NCI-H2227 (cell line): ENCODE measurements around the gene RCOR1.
A peak's percentile ranks its signal among the peaks of the same experiment; 100 is the strongest.
"Not testable (repeated sequence)": the region's sequence is repeated elsewhere in the genome, so short reads cannot be mapped to it uniquely, and the experiment has no call there.

Experiments
- DNase-seq: peaks from one replicate; lab custom pipeline; 2025; ENCODE audit not compliant: unreplicated experiment; lab: John Stamatoyannopoulos, UW

Gene RCOR1

DNA sequence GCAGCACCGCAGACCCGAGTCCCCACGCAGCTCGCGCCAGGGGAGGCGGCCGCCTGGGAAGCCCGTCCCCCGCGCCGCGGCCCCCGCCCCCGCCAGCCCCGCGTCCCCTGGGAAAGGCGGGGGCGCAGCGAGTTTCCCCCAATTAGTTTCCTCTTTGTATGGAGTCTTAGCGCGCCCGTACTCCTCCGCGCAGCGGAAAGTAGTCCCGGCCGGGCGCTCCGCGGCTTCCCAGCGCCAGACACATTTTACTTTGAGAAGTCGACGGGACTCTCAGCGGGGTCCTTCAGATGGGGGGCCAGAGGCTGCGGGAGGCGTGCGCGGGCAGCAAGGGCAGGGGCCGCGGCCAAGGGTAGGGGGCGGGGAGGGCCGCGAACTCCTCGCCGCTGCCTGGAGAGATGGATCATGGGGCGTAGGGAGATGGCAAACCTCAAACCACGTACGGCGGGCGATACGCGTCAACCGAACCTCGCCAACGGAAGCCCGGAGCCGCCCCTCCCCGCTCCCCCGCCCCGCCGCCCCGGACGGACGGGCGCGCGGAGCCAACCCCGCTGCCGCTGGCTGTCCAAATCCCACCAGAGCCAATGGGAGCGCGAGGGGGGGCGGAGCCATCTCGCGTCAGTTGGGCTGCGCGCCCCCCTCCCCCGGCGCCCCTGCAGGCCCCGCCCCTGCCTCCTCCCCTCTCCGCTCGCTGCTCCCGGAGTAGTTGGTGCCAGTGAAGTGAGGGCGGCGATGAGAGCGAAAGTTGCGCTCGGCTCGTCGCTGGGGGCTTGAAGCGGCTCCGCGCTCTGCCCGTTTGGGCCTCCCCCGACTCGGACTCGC lies at the start of gene RCOR1:
RCOR1 (plus strand) TSS at position 706 of the 819 bp plus-strand sequence. CDS start 238 bp downstream, outside the sequence.
- peak; percentile 98 for DNase-seq

DNA sequence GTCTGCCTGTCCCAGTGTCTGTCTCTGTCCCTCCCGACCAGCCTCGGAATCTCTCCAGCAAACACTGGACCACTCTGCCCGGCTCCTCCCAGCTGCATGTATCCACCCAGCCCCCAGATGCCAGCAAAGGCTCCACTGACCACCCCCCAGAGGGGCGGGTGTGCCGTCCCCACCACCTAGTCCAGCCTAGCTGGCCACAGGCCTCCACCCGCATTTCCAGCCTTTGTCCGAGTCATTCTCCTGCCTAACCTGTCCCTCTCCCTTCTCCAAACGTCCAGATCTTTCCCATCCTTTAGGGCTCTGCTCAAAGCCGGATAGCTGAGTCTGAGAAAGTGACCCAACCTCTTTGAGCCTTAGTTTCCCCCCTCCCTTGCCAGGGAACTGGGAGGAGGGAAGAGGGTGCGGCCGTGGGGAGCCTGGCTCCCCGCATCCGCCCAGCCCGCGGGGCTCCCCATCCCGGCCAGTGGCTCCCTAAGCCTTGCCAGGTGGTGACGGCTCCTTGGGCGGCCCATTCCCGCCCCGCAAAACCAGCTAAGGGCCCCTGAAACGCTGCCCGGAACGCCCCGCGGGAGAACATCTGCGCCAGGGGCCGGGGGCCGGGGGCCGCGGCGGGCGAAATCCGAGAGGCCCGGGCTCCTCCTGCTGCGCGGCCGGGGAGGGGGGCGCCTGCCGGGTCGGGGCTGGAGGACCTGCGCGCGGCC lies 48.3 kb upstream of the RCOR1 start:
- no peak for DNase-seq

DNA sequence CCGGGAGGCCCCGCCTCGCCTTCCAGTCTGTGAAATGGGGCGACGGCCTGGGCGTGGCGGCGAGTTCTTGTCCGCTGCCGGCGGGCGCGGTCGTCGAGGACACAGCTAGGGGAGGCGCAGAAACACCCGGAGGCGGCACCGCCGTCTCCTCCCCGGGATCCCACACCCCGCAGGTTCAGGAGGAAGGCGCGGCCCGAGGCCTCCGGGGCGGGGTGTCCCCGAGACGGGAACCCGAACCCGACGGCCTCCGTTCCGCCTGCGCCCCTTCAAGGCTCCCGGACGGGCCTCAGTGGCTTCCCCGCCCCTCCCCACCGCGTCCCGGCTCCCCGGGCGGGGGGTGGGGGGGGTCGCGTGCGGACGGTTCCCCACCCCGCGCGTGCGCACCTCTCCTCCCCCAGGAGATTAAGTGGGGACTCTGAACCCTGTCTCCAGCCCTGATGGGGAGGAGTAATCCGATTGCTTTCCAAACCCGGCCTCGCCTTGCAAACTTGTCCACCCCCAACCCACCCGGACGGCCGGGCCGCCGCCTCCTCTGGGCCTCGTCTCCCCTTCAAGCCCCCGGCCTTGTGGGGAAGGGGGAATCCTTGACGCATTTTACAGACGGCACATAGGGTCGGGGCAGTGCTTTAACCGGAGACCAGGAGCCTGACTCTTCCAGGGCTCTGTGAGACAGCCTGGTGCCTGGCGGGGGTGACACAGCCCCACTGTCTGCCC lies 47.5 kb upstream of the RCOR1 start:
- no peak for DNase-seq

DNA sequence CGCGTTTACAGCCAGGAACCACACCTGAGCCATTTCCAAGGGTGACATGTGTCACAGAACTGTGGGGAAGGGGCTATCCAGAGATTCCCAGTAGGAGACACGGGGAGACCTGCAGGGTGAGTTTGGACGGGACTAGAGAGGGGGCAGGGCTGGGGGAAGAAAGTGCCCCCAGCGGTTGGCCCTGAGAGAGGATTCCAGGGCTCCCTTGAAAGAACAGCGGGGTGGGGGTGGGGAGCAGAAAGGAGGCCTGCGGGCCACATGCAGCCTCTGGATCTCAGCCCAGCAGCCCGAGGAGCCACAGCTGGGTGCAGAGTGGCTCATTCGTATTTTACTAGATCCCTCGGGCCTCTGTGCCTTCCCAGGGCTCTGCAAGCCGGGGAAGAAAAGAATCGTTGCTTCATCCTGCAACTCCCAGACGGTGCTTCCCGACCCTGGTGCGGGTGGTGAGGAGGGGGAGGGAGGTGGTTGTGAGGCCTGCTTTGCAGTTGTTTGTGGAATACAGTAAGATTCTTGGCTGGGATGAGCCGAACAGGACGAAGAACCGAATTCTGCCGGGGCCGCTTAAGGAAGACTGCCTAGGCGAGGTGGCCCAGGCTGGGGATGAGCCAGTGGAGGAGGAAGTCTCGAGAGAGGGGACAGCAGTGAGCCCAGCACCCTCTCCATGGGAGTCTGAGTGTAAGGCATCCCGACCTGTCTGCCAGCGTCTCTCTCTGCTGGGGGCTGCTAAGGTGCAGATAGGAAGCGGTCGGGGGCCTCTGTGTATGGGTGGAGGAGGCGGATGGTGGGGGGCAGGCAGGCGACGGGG lies 46.8 kb upstream of the RCOR1 start:
- no peak for DNase-seq

DNA sequence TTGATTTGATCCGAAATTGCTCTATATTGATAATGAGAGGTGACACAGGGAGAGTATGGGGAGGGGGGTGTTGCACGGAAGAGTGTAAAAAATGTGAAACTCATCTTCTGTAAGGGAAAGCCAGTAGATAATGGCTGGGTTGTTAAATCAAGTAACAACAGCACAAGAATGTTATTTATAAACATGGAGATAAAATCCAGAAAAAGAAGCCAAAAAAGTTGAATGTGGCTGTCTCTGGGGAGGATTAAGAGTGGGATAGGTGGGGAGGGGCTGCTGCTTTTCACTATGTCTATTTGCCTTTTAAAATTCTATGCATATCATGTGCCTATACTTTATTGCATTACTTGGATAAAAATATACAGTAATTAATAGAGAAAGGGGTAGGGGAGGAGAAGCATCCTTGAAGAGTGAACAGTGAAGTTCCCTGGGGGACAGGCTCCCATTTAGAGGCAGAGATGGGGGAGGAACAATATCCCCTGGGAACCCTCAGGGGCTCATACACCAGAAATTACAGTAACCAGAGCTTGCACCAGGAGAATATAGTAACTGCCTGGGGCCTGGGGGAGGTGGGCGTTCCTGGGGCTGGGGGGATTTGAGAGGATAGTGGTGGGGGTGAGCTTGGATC lies 43.7 kb upstream of the RCOR1 start:
- DNase-seq, result no peak

DNA sequence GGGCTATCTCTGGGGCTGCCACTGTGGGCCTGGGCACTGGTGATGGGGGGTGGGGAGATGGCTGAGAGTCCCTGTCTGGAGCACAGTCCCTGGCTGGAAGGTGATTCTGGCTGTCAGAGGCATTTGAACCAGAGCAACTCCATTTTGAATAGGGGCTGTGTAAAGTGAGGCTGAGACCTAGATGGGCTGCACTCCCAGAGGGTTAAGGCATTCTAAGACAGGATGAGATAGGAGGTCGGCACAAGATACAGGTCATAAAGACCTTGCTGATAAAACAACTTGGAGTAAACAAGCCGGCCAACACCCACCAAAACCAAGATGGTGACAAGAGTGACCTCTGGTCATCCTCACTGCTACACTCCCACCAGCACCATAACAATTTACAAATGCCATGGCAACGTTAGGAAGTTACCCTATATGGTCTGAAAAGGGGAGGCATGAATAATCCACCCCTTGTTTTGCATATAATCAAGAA lies 41.5 kb upstream of the RCOR1 start:
- DNase-seq, result not testable (repeated sequence)

DNA sequence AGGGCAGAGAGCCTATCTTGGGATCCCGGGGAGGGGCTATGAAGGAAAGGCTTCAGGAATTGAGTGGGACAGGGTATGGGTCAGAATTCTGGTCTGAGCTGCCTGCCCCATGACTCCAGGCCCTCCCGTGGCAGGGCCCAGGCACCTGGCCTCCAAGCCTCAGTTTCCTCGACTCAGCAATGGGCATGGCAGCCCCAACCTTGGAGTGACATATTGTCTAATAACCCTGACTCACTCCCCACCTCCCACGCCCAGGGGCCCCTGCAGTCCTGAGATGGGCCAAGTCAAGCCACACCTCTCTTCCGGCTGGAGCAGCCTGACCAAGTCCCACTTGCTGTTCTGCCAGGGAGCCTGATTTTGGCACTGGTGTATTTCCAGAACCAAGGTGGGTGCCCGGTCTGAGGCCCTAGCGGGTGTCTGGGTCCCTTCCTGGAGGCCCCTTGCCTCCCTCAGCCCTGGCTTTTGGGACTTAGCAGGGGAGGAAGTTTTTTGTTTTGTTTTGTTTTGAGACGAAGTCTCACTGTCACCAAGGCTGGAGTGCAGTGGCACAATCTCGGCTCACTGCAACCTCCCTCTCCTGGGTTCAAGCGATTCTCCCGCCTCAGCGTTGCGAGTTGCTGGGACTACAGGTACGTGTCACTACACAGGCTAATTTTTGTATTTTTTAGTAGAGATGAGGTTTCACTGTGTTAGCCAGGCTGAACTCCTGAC lies 40.3 kb upstream of the RCOR1 start:
- DNase-seq, result no peak

DNA sequence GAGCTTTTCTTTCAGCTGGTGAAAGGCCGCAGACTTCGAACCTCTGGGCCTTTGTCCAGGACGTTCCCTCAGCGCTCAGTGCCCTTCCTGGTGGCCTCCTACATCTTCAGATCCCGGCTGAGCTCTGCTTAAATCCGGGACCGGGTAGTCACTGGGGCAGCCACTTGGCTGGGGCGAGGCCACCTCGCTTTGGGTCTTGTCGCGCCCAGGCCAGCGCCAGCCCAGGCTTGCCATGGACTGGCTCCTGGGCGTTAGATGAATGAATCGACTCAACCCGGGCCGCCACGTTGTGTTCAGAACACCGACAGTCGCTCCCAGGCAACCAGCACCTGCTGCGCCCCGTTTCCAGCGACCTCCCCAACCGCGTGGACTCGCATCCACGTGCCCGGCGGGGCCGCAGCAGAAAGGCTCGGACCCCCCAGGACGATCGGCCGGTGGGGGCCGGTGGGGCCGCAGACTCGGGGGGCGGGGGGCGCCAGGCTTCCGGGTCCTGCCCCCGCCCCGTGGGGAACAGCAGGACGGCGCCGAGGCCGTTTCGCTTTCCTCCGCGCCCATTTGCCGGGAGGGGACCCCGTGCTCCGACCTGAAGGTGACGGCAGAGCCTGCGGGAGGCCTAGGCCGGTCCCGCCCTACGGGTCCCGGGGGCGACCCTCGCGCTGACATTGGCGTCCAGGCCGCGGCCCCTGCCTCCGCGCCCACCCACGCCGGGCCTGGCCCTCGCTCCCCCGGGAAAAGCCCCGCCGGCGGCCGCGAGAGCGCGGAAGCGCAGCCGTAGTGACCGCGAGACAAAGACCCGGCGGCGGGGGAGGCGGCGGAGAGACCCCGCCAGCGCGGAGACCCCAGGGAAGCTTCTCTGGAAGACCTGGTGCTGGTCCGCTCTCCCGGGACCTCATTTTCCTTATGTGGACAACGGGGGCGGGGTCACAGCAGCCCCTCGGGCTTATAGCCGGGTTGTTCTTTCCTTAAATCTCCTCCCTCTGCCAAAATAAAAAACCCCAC lies 37.3 kb upstream of the RCOR1 start:
- DNase-seq, result peak; percentile 54

DNA sequence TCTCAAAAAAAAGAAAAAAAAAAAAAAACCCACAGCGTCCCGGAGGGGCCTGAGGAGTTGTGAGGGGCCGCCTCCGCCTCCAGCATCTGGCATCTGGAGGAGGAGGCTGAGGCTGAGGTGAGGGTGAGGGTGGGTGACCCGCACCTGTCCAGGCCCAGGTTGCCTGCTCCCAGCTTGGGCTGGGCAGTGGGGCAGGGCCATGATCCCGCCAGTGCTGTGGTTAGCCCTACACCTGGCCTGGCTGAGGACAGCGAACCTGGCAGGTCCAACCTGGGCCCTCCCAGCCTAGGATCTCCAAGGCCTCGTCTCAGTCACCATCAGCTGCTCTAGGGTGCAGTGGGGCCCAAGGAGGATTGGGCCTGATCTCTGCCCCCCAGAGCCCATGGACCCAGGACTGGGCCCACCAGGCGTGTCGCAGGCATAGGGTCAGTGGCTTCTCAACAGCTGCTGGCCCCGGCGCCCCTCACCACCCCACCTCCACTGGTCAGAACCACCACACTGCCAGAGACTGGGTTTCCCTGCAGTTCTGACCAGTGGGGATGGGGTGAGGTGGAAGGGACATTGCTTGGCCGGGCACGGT lies 36.3 kb upstream of the RCOR1 start:
- DNase-seq, result no peak

DNA sequence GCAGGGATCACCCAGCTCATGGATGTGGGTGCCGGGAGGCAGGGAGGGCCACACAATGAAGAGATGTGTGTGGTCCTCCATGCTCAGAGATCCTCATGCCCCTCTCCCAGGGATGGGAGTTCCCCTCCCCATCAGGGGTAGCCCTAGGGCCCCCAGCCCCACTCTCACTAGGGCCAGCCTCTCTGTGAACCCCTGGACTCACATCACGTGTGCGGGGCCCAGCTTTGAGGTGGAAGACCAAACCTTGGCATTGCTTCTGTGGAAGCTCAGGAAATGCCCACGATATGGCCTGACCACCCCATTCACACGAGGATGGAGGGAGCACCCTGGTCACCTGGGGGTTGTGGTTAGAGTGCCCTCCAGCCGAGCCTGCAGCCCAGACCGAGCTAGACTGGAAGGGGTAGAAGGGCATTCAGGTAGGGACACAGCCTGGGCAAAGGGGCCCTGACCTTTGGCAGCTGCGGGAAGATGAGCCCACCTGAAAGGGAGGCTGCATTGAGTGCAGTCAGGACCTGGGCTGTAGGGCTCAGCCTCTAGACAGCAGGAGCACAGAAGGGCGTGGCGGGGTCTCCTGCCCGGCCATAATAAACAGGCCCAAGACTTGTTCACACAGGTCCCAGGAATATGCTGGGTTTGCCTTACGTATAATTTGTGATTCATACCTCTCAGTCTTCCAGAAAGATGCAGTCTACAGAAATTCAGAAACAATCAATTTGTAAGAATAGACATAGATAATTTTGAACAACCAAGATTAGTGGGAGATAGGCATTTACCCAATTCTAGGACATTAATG lies 34.8 kb upstream of the RCOR1 start:
- DNase-seq, result no peak

DNA sequence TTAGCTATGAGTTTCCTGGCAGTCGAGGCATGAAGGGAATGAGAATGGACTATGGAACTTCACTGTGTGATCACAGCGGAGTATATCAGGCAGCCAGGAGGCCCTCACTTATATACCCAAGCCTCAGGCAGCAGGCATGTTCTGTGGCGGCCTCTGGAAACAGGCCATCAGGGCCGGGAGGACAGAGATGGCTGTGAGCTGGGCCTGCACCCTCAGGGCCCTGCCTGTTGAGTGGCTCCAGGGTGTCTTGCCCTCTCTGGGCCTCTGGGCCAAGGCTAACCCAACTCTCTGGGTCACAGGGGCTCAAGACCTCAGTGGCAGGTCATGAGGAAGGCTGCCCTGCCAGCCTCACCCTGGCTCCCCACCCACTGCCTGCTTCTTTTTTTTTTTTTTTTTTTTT lies 33.9 kb upstream of the RCOR1 start:
- no peak for DNase-seq

DNA sequence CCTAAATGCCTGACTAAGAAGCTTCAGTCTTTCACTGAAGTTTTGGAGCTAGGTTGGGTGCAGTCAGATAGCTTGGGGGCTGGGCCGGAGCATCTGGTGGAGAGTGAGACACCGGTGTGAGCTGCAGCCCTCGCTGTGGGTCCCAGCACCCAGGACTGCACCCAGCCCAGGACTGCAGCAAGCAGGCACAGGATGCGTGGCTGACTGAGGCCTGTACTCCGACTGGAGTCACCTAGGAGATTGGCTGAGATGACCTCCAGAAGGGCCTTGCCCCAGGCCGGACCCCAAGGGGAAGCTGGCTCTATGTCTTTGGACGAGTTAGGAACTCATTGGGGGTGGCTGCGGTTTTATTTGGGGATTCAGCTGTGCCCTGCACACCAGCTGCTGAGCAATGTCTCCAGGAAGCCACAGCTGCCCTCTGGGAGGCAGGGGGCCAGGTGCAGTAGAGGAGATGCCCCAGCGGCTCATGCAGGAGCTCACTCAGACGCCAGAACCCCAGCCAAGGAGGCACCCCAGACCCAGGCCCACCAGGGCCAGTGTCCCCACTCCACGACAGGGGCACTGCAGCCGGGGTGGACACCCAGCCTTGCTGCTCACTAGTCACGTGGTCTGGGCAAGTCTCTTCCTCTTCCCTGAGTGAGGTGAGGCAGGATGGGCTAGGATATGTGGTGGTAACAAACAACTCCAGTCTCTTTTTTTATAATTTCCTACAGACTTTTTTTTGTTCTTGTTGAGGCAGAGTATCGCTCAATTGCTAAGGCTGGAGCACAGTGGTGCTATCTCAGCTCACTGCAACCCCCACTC lies 31.8 kb upstream of the RCOR1 start:
- DNase-seq, result no peak

DNA sequence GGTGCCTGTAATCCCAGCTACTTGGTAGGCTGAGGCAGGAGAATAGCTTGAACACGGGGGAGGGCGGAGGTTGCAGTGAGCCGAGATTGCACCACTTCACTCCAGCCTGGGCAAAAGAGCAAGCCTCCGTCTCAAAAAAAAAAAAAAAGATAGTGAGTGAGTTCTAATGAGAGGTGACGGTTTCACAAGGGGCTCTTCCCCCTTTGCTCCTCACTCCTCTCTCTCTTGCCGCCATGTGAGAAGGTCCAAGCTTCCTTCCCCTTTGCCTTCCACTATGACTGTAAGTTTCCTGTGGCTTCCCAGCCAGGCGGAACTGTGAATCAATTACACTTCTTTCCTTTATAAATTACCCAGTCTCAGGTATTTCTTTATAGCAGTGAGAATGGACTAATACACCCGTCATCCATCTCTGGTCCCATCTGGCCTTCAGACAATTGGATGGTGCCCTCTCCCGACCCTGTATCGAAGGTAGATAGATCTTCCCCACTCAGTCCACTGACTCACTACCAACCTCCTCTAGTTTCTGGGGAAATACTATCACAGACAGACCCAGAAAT lies 27.0 kb upstream of the RCOR1 start:
- no peak for DNase-seq

DNA sequence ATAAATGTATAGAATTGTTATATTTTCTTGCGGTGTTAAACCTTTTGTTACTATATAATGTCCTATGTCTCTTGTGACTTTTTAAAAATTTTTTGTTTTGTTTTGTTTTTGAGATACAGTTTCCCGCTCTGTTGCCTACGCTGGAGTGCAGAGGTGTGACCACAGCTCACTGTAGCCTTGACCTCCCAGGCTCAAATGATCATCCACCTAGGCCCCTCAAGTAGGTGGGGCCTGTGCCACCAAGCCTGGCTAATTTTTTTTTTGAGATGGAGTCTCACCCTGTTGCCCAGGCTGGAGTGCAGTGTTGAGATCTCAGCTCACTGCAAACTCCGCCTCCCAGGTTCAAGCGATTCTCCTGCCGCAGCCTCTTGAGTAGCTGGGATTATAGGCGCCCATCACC lies 26.5 kb upstream of the RCOR1 start:
- no peak for DNase-seq

DNA sequence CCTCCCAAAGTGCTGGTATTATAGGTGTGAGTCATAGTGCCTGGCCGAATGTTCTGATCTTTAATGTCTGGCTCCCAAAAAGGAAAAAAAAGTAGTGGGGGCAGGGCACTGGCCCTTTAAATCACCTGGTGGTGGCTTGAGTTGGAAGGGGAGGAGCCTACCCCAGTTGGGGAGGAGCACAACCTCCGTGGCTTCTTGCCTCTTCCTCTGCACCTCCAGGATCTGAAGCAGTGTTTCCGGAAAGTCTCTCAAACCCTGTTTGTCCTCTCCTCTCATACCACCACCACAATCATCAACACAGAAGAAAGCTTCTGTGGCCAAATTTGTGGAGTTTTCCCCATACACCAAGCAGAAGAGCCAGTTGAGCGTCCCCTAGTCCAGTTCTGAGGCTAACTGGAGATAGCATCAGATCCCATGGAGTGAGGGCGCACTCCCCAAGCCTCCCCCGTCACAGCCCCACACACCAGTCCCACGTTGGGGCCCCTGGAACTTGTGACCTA lies 24.3 kb upstream of the RCOR1 start:
- no peak for DNase-seq

DNA sequence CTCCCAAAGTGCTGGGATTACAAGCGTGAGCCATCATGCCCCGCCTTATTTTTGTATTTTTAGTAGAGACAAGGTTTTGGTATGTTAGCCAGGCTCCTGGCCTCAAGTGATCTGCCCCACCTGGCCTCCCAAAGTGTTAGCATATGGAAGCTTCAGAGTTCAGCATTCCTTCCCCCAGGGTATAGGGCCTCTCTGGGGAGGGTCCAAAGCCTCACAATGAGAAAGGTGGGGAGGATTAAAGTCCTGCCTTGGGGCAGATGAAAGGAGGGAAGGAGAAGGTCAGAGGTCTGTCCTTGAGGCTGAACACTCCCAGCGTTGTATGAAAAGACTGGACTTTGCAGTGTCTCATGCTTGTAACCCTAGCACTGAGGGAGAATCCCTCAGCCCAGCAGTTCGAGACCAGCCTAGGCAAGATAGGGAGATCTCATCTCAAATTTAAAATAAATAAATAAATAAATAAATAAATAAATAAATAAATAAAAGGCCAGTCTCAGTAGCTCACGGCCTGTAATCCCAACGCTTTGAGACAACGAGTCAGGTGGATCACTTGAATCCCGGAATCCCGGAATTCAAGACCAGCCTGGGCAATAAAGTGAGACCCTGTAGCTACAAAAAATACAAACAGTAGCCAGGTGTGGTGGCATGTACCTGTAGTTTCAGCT lies 22.0 kb upstream of the RCOR1 start:
- DNase-seq, result no peak
